NCI-H82 (cell line): ENCODE results near the gene REEP3.
"Not testable (repeated sequence)": the region's sequence is repeated elsewhere in the genome, so short reads cannot be mapped to it uniquely, and the experiment has no call there.

ENCODE experiments used
- DNase-seq: peaks from one replicate; lab custom pipeline; 2025; lab: John Stamatoyannopoulos, UW

The REEP3 gene

GRCh38 chr10:63520500-63521415, at the start of gene REEP3:
TSS of gene REEP3 (plus strand) at chr10:63521401. CDS start at chr10:63521546, 145 bp downstream.
- DNase-seq = peak; percentile 73

- no peak for DNase-seq
Observed at GRCh38 chr10:63474488-63474887, 46.7 kb upstream of the REEP3 start.

GRCh38 chr10:63477927-63478326, 43.3 kb upstream of the REEP3 start:
- DNase-seq = no peak

GRCh38 chr10:63478564-63478963, 42.6 kb upstream of the REEP3 start:
- DNase-seq = no peak

GRCh38 chr10:63480237-63480636, 41.0 kb upstream of the REEP3 start:
- DNase-seq = no peak

- DNase-seq = no peak
Observed at GRCh38 chr10:63481815-63482421, 39.3 kb upstream of the REEP3 start.

- DNase-seq = no peak
Observed at GRCh38 chr10:63483983-63484382, 37.2 kb upstream of the REEP3 start.

GRCh38 chr10:63487990-63488389, 33.2 kb upstream of the REEP3 start:
- DNase-seq = no peak

GRCh38 chr10:63489838-63490237, 31.4 kb upstream of the REEP3 start:
- DNase-seq = no peak

- no peak for DNase-seq
Observed at GRCh38 chr10:63491588-63492316, 29.4 kb upstream of the REEP3 start.

- not testable (repeated sequence) for DNase-seq
Observed at GRCh38 chr10:63492317-63492690, 28.9 kb upstream of the REEP3 start.

GRCh38 chr10:63493004-63493403, 28.2 kb upstream of the REEP3 start:
- no peak for DNase-seq

- DNase-seq = no peak
Observed at GRCh38 chr10:63494951-63495350, 26.2 kb upstream of the REEP3 start.

- DNase-seq = no peak
Observed at GRCh38 chr10:63496561-63496960, 24.6 kb upstream of the REEP3 start.

GRCh38 chr10:63497321-63497720, 23.9 kb upstream of the REEP3 start:
- DNase-seq = no peak

- no peak for DNase-seq
Observed at GRCh38 chr10:63498665-63499064, 22.5 kb upstream of the REEP3 start.

- DNase-seq = not testable (repeated sequence)
Observed at GRCh38 chr10:63500551-63500950, 20.6 kb upstream of the REEP3 start.

- no peak for DNase-seq
Observed at GRCh38 chr10:63501954-63502353, 19.2 kb upstream of the REEP3 start.

- no peak for DNase-seq
Observed at GRCh38 chr10:63502832-63503231, 18.4 kb upstream of the REEP3 start.

- DNase-seq = no peak
Observed at GRCh38 chr10:63503395-63503794, 17.8 kb upstream of the REEP3 start.

- peak; percentile 49 for DNase-seq
Observed at GRCh38 chr10:63504145-63504881, 16.9 kb upstream of the REEP3 start.

- no peak for DNase-seq
Observed at GRCh38 chr10:63505562-63505961, 15.6 kb upstream of the REEP3 start.
